GM19099 (cell line): ENCODE results near the gene MOG.

ENCODE experiments used
- POLR2A ChIP-seq: IDR thresholded peaks from 3 replicates; pipeline ENCODE4 v1.6.1; 2011; ENCODE audit warnings: low read depth; ENCODE audit not compliant: insufficient read length; ENCODE audit errors: extremely low read depth

The MOG gene

DNA sequence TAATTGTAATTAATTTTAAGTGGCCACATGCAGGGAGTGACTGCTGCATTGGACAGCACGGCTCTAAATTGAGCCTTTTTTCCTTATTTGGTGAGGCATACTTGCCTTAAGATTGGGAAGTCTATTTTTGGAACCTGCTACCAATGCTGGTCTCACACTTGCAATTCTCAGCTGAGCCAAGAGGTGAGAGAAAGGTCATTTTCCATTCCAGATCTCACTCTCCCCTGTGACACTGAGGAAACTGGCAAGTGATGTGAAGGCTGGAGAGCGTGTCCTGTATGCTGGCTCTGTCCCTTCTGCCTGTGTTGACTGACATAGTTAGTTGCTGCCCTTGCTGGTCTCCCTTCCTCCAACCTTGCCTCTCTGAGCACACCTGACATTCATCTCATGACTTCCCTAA, 735 bp upstream of the MOG start:
- no peak for TF ChIP-seq POLR2A

- TF ChIP-seq POLR2A, result no peak
Observed at GRCh38 chr6:29661071-29661470, 4.2 kb downstream of the MOG start.

DNA sequence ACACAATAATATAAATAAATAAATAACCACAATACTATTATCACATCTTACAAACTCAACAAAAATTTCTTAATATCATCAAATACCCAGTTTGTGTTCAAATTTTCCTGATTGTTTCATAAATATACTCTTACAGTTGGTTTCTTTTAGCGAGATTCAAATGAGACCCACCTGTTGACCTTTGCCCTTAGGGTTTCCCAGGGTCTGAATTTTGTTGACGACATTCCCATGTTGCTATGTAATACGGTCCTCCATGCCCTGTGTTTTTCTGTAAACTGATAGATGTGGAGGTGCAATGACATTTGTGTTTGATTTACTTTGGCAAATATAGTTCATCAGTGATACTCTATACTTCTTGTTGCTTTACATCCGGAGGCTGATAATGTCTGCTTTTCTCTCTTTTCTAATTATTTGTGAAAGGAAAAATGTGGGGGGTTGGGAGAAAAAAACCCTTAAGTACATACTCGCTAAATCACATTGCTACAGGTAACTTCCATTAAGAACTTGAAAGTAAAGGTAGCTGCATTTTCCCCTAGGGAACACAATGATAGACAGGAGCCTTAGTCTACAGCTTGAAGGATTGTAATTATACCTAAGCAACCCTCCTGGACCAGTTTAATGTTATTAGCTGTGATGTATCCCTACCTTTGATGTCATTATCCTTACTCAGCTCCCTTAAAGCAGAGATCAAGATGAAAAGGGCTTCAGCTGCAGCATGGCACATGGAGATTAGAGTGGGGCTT, 6.6 kb downstream of the MOG start:
- TF ChIP-seq POLR2A, result no peak

DNA sequence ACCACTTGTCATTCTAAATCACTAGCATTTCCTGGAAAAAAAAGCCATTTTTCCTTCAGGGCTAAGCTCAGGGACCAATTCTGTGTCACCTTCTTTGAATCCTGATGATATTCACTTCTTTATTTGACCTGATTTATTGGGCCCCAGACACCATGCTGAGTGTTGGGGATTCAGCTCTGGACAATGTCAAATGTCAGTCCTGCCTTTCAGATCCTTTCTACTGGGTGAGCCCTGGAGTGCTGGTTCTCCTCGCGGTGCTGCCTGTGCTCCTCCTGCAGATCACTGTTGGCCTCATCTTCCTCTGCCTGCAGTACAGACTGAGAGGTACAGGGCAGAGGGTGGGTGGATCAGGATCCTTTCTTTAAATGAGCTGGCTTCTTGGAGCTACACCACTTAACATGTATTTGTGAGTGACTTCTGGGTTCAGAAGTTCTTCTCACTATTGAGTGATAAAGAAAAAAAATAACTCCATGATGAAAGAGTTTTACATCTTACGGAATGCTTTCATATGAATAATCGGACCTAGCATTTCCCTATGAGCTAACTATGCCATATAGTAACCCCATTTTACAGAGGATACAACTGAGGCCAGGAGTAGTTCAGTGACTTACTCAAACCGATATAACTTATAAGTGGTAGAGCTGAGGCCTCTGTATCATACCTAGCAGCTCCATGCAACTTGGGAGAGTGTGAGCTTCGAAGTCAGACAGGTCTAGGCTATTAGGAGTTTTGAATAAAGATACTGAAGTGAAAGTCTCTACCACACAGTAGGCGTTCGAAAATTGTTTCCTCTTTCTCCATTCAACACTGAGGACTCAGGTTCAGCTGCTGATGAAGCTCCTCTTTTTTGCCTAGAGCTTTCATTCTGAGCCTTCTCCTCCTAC, 9.3 kb downstream of the MOG start:
- TF ChIP-seq POLR2A, result no peak

- no peak for TF ChIP-seq POLR2A
Observed at GRCh38 chr6:29666826-29667130, 9.9 kb downstream of the MOG start.

GRCh38 chr6:29667158-29667557, 10.3 kb downstream of the MOG start:
- TF ChIP-seq POLR2A, result no peak

DNA sequence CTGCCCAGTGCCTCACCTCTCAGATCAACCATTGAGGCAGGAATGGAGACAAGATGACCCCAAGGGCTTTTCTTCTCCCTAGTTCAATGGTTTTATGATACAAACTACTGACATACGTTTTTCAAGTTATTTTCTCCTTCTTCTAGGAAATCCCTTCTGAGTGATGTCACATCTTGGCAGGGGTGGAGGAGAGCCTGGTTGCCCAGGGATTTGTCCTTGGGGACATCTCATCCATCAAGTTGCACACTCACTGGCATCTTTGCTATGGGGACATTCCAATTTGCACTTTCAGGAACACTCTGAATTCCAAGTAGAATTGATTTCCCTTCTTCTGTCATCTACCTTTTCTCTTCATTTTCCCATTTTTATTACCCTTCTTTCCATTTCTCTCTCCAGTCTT, 14.1 kb downstream of the MOG start:
- no peak for TF ChIP-seq POLR2A

DNA sequence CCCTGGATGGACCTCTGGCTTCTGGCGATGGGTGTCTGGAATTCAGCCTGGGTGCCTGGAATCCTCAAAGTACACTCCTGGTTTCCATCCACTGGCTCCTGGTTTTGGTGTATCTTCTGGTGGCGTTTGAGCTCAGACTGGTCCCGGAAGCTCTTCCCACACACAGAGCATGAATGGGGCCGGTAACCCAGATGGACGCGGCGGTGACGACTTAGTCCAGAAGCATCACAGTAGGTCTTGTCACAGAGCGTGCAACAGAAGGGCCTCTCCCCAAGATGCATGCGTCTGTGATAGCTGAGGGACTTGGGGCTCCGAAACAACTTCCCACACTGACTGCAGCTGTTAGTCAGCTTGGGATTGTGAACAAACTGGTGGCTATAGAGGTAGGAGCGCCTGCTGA, 16.3 kb downstream of the MOG start:
- no peak for TF ChIP-seq POLR2A

GRCh38 chr6:29674008-29674407, 17.1 kb downstream of the MOG start:
- TF ChIP-seq POLR2A, result no peak

DNA sequence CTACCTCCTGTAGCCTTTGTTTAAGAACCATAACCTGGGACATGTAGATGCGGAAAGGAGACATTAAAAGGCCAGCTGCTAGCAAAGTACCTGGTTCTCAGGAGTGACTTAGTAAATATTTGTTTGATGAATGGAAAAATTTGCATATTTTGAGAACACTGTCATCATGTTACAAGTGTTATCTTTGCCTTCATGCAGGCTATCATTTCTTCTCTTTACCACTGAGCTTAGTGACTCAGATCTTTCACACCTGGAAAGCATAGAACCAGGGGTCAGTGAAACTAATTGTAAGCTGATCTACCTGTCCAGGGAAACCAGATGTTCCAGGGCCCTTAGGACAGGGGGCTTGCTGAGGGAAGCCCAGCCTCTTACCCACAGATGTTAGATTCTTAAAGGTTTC, 18.7 kb downstream of the MOG start:
- TF ChIP-seq POLR2A, result no peak

DNA sequence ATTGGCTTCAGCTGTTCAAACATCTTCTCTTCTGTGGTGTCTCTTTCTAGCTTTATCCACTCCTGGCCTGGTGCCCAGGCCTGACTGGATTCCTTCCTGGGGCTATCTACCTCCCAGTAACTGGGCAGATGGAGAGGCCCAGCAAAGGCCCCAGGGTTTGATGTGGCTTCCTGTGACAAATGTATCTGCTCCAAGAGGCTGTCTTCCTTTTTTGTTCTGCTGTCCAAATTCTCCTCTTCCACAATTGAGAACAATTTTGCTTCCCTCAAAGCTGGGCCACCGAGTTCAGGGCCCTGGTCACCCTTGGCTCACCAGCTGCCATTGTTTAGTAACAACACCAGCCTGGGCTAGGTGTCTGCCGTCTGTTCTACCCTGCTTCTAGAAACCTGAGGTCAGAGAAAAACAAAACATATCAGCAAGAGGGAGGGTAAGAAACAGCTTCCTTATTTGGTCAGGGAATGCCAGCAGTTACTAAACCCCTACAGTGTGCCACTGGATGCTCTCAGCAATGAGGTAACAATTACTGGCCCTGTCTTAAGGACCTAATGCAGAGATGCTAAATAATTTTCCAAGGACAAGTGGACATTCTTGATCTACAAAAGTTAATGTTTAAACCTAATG, 20.2 kb downstream of the MOG start:
- TF ChIP-seq POLR2A, result no peak

DNA sequence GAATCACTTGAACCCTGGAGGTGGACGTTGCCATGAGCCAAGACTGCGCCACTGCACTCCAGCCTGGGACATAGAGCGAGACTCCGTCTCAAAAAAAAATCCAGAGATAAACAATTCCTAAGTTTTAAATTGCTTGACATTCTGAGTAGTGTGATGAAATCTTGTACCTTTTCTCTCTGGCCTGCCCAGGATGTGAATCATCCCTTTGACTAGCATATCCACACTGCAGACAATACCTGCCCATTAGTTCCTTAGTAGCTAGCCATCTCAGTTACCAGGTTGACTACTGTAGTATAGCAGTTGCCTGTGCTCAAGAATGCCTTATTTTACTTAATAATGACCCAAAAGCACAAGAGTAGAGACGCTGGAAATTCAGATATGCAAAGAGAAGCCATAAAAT, 21.2 kb downstream of the MOG start:
- no peak for TF ChIP-seq POLR2A

- TF ChIP-seq POLR2A, result no peak
Observed at GRCh38 chr6:29679962-29680361, 23.1 kb downstream of the MOG start.

DNA sequence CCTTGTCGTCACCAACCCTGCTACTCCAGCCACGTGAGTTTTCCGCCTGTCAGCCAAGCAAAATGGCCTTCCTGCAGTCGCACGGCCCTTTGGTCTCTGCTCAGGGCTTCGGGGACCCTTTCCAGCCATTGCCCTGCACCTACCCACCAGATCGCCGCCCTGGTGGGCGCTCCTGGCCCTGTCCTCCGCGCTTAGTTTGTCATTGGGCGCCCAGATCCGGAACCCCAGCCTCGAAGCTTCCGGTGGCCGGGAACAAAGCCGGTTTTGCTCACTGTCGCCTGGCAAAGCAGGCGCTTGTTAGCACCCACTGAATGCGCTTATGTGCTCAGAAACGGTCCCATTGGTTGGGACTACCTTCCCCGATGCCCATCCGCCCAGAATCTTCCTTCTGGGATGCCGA, 23.5 kb downstream of the MOG start:
- no peak for TF ChIP-seq POLR2A

DNA sequence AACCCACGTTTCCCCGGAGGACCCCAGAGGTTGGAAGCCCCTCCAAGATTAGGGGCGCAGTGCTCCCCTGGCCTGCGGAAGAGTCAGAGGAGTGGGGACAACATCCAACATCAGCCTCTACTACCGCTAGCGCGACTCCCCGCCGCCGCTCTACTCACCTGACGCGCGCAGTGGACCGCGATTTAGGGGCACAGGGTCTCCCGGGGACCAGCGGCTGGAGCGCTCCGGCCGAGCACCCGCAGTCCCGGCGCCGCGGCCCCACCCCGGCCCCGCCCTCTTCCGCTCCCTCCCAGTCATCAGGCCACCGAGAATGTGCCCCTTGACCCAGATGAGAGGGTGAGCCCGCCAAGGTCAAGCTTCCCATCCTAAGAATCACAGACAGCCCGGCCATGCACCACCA, 24.0 kb downstream of the MOG start, which contains the start of gene ZFP57:
Gene ZFP57 (minus strand): TSS at position 249 of the 400 bp plus-strand sequence. CDS start 4,149 bp downstream, outside the sequence.
- TF ChIP-seq POLR2A, result no peak

DNA sequence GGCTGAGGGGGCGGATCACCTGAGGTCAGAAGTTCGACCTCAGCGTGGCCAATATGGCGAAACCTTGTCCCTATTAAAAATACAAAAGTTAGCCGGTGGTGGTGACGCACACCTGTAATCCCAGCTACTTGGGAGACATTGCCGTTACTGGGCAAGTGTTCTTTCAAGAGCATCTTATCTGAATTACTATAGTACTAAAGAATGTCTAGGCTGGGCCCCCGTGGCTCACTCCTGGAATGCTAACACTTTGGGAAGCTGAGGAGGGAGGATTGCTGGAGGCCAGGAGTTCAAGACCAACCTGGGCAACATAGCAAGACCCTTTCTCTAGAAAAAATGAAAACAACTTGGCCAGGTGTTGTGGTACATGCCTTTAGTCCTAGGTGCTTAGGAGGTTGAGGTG, 24.9 kb downstream of the MOG start:
- no peak for TF ChIP-seq POLR2A
